GM18511 (cell line): ENCODE data around the gene LPIN2.
"Not testable (repeated sequence)": the region's sequence is repeated elsewhere in the genome, so short reads cannot be mapped to it uniquely, and the experiment has no call there.

ENCODE experiments used
- ATAC-seq: cut with Tn5 transposase; IDR thresholded peaks from one replicate; pipeline ENCODE4 v1.9.1; 2021; ENCODE audit warnings: mild to moderate bottlenecking, moderate library complexity; ENCODE audit not compliant: unreplicated experiment

The LPIN2 gene

GRCh38 chr18:3008541-3008940, 4.4 kb downstream of the LPIN2 start:
- no peak for ATAC-seq

GRCh38 chr18:3007491-3007890, 5.5 kb downstream of the LPIN2 start:
- no peak for ATAC-seq

- ATAC-seq: no peak
Measured at GRCh38 chr18:3005462-3005861, 7.5 kb downstream of the LPIN2 start.

GRCh38 chr18:3003766-3004165, 9.2 kb downstream of the LPIN2 start:
- not testable (repeated sequence) for ATAC-seq

- no peak for ATAC-seq
Measured at GRCh38 chr18:3002732-3003131, 10.2 kb downstream of the LPIN2 start.

DNA sequence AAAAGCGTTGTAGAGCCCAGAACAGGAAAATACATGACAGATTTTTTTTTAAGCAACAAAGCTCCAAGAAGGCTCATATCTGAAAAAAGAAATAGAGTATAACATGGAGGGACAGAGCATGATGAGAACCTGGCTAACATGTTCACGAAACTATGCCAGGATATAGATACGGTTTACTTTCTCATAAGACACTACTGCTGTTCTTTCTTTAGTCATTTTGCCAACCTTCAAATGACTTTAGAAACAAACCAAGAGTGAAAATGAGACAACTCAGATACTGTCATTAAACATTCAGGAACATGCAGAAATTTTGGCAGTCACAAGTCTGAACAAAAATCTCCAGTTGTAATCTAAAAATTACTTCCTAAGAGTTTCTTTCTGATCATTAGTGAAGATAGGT, 14.3 kb downstream of the LPIN2 start:
- no peak for ATAC-seq

DNA sequence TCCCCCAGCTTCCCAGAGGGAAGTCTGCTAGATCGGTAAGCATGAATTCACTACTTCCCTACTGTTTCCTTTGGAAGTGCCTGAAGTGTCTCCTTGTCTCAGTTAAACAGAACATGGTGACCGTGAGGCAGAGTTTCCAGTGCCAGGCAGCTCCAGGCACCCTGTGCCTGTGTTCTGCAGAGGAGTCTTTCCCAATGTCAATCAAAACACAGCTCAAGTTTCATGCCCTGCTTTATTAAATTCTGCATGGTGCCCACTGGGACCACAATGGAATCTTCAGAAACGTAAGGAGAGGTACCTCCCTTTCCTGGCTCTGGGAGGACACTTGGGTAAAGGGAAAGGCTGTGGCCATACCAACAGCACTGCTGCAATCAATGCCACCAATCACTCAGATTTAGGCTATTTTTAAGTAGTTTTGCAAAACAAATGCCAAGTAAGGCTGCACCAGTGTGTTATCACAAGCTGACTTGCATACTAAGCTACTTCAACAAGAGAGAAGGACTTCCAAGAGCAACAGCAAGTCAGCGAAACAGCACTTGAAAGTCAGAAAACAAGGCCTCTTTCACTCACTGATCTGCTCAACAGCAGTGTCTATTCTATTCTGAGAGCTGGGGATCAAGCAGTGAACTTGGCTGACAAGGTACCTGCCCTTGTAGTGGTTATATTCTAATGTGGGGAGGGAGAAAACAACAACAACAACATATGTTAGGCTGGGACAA, 14.9 kb downstream of the LPIN2 start:
- ATAC-seq: no peak

DNA sequence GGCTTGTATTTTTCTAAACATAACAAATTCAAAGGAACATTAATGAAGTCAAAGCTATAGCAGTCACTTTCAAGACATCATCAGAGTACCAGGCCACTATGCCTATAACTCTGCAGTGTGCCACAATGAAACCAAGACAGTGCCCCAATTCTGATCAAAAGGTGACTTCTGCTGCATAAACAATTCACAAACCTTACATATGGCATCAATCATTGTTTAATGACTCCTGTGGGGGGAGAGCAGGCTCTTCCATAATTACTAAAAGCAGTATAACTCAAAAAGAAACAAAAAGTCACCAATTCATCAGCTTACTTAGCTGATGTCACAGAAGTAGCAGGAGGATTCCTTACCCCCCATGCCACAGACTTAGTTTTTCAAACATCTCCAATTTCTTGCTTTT, 15.5 kb downstream of the LPIN2 start:
- ATAC-seq: no peak

GRCh38 chr18:2994603-2995432, 18.1 kb downstream of the LPIN2 start:
- ATAC-seq: no peak

DNA sequence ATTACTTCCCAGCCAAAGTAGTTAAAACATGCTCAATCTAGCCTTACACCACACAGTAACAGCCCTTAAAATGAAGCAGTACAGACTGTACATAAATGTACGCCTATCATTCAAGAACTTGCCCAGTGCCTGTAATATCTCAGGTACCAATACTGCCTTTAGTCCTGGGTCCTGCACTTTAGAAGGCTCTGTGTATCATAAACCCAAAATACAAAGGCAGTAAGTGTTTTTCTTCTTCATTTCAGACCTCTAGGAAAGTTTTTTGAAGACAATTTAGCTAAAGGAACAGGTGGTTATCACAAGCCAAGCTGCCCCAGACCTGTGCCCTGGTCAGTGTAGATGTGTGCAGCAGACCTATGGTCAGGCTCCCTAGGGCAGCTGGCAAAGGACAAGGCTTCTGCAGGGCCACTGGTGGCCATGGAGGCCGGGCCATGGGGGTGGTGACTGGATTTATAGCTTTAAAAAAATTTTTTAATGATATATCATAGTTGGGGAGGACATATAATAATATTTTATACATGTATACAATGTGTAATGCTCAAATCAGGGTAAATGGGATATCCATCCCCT, 18.8 kb downstream of the LPIN2 start:
- ATAC-seq: no peak

GRCh38 chr18:2992995-2993877, 19.7 kb downstream of the LPIN2 start:
- no peak for ATAC-seq

DNA sequence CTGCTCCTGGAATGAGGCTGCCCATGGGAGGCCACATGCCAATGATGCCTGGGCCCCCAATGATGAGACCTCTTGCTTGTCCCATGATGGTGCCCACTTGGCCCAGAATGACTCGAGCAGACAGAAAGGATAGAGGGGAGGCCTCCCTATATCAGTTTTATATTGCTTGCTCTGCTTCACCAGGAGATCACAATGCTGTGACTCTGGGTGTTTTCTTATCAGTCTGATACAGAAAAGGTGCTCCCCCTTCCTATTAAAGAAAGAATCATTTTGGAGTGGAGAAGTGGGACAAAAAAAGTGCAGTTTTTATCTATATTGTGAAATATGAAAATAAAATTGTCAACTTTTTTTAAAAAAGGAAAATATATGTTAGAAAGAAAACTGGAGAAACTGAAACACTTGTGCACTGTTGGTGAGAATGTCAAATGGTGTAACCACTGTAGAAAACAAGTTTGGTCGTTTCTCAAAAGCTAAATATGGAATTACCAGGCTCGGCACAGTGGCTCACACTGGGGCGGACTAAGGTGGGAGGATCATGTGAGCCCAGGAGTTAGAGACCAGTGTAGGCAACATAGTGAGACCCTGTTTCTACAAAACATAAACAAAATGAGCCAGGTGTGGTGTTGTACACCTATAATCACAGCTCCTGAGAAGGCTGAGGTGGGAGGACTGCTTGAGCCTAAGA, 21.8 kb downstream of the LPIN2 start:
- no peak for ATAC-seq

DNA sequence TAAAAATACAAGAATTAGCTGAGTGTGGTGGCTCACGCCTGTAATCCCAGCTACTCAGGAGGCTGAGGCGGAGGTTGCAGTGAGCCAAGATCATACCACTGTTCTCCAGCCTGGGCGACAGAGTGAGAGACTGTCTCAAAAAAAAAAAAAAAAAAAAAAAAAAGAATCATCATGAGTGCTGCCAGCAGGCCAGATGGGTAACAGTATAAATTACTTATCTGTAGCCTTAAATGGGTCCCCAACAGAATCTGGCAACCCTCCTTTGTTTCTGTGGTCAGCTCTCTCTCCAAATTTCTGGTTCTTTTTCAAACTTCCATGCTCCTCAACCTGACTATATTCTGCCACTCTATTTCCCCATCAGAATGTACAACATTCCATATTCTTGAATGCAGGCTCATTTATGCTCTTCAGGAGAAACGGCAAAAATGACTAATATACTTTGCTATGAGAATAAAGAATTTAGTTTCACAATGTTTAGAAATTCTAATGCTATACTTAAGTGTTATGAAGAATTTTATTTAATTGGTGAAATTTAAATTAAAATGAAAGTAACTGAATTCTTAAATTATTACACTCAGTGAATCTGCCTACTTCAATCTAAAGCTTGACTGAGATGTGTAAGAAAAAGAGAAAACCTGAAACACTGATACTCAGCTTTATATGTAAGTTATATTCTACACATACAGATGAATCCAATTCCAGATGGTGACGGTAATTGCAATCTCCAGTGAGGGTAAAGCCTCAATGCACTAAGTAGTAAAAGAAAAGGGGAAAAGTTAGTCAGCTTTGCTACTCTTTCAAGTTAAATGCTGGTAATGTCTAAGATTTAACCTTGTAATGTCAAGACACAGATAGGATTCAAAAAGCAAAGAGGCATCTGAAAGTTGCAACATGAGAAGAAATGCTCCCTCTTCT, 24.8 kb downstream of the LPIN2 start:
- ATAC-seq: no peak

GRCh38 chr18:2986150-2986865, 26.6 kb downstream of the LPIN2 start:
- no peak for ATAC-seq

DNA sequence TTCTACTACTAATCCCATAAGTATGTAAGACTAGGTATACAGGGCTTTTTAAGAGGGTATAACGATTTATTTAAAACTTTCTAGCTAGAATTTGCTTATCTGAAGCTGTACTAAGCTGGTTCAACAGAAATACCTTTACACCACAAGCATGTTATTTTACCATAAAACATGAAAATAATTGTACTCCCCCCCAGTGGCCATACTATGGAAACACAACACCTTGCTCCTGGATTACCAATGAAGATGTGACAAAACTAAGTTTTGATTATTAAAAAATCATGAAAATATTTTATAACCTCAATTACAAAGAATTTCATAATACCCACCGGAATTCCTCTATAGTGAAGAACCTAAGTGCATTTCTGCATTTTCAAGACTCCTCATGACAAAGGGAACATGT, 27.3 kb downstream of the LPIN2 start:
- ATAC-seq: peak; percentile 43

- ATAC-seq: no peak
Measured at GRCh38 chr18:2984703-2985261, 28.2 kb downstream of the LPIN2 start.

- no peak for ATAC-seq
Measured at GRCh38 chr18:2984091-2984490, 28.9 kb downstream of the LPIN2 start.

DNA sequence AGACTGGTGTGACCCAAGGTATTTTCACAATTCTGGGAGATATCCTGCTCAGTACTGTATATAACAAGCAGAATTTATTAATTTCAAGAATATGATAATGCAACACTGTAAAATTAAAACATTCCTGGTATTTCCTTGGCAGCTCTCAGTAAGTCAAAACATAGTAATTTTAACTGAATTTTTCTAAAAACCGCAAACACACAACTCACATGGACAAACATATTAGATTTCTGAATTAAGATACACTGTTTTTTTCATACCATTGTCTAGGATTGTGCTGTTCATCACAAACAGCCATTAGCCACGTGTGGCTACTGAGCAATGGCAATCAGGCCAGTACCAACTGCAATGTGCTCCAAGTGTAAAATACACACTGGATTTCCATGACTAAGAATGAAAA, 29.6 kb downstream of the LPIN2 start:
- ATAC-seq: no peak
